HEK293T (cell line): ENCODE results near the gene SLC44A5.

ENCODE experiments used
- BHLHE40 ChIP-seq: fragments of 450-650 bp; IDR thresholded peaks from 2 replicates; pipeline ENCODE4 v1.6.1; 2016; ENCODE audit warnings: mild to moderate bottlenecking, moderate library complexity, borderline replicate concordance
- FOXA1 ChIP-seq: fragments of 450-650 bp; IDR thresholded peaks from 2 replicates; pipeline ENCODE4 v1.6.1; 2016; ENCODE audit warnings: mild to moderate bottlenecking
- FOXM1 ChIP-seq: fragments of 450-650 bp; IDR thresholded peaks from 2 replicates; pipeline ENCODE4 v1.6.1; 2017; ENCODE audit warnings: mild to moderate bottlenecking, borderline replicate concordance
- PKNOX1 ChIP-seq: fragments of 450-650 bp; IDR thresholded peaks from 2 replicates; pipeline ENCODE4 v1.6.1; 2016
- ZNF384 ChIP-seq: fragments of 450-650 bp; IDR thresholded peaks from 2 replicates; pipeline ENCODE4 v1.6.1; 2016

GRCh38 chr1:75514270-75514669, 96.6 kb downstream of the SLC44A5 start:
- TF ChIP-seq FOXA1: no peak
- no peak for TF ChIP-seq BHLHE40
- no peak for TF ChIP-seq ZNF384
- no peak for TF ChIP-seq FOXM1
- TF ChIP-seq PKNOX1: no peak
